Activated T-cell treated with anti-CD3 and anti-CD28 coated beads, Interleukin-2, amount 50 U/mL, for 48 hours (primary cell): ENCODE results near the gene NUBPL.
"Not testable (repeated sequence)": the region's sequence is repeated elsewhere in the genome, so short reads cannot be mapped to it uniquely, and the experiment has no call there.

Source experiments
- DNase-seq, 2 experiments: peaks; one replicate each; pipeline ENCODE4 v3.0.0-alpha.2; 2020

NUBPL gene

GRCh38 chr14:31751047-31751446 is 189.8 kb downstream of the NUBPL start:
- DNase-seq = not testable (repeated sequence)

DNA sequence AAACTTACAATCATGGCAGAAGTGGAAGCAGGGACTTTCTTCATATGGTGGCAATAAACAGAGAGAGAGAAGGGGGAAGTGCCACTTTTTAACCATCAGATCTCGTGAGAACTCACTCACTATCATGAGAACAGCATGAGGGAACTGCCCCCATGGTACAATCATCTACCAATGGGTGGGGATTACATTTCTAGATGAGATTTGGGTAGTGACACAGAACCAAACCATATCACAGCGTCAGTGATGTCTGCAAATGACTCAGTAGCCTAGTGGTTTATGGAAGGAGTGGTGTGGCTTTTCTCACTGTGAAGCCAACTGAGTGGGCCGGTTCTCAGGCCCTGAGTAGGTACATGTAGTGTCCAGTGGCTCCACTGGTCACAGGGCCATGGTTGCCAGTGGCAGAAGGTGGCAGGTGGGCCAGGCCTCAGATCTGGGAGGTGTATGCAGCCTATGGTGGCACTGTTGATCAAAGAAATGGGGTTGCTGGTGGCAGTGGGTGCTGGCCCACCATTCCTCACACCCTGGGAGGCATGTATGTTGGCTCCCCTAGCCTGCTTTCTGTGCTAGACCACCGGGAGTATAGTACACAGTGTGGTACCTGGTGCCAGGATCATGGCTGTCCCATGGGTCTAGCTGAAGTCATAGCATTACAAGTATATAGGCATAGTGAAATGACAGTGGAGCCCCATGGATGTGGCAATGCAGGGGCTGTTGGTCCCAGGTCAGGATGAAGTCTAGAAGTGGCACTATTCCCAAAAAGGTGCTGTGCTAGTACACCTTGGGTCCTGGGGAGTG is 191.9 kb downstream of the NUBPL start:
- DNase-seq = no peak

- DNase-seq = no peak
These were observed 197.7 kb downstream of the NUBPL start for GRCh38 chr14:31758941-31759340.

GRCh38 chr14:31760277-31760676 is 199.1 kb downstream of the NUBPL start:
- DNase-seq = no peak

DNA sequence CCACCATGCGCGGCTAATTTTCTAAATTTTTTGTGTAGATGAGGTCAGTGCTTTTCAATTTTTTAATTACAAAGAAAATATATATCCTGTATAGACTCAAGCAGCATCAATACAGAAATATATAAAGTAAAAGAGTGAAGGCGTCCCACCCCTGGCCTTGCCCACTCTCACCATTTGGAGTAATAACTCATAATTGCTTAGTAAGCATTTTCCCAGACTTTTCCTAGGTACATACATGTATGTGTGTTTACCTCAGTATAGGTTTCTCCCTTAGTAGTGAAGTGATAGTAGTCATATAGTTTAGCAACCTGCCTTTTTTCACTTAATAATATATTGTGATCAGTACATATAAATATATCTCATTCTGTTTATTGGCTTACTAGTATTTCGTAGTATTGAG is 200.1 kb downstream of the NUBPL start:
- DNase-seq = no peak

DNA sequence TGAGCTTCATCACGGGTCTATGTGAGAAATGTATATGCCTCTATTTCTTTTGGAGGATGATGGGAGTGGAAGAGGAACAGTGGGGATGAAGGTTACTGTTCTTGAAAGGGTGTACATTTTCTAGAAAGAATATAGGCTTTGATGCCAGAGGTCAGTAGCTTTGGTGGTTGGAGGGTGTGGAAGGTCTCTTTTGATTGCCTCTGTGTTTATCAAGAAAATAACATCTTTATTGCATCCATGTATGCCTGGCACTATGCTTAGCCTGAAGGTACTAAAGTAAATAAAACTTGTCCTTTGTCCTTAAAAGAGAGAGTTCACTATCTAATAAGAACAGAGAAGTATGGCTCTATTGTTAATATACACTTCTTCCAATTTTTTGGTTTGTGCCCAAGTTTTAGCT is 201.8 kb downstream of the NUBPL start:
- DNase-seq = no peak

GRCh38 chr14:31766315-31766892 is 205.2 kb downstream of the NUBPL start:
- DNase-seq = no peak

DNA sequence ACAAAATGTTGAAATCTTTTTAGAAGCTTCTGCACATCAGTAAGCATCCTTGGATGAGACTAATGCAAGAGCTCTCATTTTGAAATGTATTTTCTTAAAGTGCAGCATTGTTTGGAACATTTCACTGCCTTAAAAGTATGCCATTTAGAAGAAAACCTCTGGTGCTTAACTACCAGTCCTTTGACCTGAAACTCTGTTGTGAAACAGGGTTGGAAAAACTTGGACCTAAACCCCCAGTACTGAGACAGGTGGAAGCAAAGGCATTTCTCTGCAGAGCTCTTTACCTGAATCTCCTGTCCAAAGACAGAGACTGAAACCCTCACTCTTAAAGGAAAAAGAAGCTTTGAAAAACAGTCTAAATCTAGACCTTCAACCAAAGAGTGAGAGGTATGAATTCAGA is 207.2 kb downstream of the NUBPL start:
- no peak for DNase-seq

GRCh38 chr14:31770271-31770670 is 209.1 kb downstream of the NUBPL start:
- DNase-seq = no peak

- no peak for DNase-seq
These were observed 213.4 kb downstream of the NUBPL start for GRCh38 chr14:31774567-31774966.

- no peak for DNase-seq
These were observed 216.1 kb downstream of the NUBPL start for GRCh38 chr14:31777312-31777711.

DNA sequence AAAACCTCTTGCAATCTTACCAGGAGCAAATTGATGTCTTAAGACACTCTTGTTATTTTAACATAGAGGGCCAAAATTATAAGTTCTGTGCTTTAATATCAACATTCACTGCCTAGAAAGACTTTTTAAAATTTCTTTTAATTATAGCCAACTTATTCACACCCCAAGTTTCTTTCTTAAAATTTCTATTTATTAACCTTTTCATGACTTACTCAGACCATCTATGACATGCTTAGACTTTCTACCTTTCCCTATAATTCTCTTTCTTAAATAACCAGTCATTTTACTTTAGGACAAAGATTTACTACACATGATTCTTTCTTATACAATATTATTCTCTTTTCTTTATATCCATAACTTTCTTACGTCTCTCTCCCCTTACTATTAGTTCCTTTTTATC is 220.4 kb downstream of the NUBPL start:
- no peak for DNase-seq

DNA sequence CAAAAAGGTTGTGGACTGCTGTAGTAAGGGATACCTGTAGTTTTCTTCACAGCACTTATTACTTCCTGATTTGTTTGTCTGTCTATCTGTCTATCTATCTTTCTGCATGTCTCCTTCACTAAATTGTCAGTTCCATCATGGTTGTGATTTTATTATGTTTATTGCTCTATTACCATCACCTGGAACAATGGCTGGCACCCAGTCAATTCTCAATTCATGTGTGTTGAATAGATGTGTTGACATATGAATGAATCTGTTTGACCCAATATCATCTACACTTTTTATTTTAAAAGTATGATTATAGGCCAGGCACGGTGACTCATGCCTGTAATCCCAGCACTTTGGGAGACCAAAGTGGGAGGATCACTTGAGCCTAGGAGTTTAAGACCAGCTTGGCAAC is 224.4 kb downstream of the NUBPL start:
- DNase-seq = no peak

DNA sequence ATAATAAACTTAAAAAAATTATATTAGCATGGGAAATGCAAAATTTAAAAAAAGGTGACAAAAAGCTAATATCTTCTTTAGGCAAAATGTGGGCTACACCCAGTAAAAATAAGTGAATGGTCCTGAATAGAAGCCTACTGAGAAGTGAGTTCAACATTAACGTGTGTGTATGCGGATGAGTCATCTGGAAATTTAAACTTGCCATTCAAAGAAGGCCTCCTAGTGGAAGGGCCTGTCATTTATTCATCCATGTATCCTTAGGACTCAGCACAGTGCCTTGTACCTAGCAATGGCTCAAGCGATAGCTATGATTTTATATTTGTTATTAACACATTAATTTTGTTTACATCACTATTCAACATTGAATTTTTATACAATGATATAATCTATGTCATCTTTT is 226.2 kb downstream of the NUBPL start:
- DNase-seq = no peak

DNA sequence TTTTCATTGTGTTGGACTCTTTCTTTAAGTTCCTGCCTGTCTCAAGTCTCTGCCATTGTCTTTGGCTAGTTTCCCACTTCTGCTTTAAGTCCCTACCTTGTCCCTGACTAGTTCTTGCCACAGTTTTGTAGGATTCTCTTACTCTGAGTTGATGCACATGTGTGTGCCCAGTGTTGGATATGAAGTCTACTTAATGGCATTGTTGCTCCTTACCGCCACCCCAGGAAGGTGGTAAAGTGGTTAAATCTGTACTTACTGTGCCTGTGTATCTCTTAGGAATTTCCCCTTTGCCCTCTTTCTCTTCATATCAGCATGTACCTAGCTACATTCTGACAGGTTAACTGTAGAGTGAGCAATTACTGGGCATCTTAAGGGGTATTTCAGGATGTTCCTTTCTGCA is 227.1 kb downstream of the NUBPL start:
- DNase-seq = no peak

- no peak for DNase-seq
These were observed 231.5 kb downstream of the NUBPL start for GRCh38 chr14:31792726-31793125.

DNA sequence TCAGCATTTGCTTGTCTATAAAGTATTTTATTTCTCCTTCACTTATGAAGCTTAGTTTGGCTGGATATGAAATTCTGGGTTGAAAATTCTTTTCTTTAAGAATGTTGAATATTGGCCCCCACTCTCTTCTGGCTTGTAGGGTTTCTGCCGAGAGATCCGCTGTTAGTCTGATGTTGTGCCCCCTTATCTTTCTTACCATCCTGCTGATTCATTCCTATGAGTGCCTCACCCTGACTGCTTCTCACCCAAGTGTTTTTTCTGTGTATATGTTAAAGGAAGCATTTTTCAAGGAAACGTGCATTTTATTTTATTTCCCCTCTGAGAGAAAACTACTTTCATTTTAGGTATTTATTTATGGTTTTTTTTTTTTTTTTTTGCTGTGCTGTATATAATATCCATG is 236.7 kb downstream of the NUBPL start:
- not testable (repeated sequence) for DNase-seq

- no peak for DNase-seq
These were observed 241.6 kb downstream of the NUBPL start for GRCh38 chr14:31802838-31803237.

DNA sequence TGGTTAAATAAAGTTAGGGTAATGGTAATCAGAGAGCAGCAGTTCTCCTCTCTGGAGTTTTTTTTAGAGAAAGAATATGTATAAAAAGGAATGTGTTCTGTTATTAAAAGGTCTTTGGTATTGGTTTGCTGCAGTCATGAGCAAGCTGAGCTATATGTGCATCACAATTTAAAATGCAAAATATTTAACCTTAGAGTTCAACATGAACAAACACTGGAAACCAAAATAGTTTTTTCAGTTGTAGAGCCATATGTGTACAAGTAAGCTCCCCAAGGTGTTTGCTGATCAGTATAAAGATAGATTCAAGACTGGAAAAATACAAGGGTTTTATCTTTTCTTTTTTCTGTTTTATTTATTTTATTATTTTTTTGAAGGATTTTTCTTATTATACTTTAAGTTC is 245.0 kb downstream of the NUBPL start:
- DNase-seq = no peak

GRCh38 chr14:31811693-31812628 is 250.8 kb downstream of the NUBPL start:
- not testable (repeated sequence) for DNase-seq

DNA sequence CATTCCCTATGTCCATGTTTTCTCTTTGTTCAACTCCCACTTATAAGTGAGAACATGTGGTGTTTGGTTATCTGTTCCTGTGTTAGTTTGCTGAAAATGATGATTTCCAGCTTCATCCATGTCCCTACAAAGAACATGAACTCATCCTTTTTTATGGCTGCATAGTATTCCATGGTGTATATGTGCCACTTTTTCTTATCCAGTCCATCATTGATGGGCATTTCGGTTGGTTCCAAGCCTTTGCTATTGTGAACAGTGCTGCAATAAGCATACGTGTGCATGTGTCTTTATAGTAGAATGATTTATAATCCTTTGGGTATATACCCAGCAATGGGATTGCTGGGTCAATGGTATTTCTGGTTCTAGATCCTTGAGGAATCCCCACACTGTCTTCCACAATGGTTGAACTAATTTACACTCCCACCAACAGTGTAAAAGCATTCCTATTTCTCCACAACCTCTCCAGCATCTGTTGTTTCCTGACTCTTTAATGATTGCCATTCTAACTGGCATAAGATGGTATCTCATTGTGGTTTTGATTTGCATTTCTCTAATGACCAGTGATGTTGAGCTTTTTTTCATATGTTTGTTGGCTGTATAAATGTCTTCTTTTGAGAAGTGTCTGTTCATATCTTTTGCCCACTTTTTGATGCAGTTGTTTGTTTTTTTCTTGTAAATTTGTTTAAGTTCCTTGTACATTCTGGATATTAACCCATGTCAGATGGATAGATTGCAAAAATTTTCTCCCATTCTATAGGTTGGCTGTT is 252.7 kb downstream of the NUBPL start:
- not testable (repeated sequence) for DNase-seq

GRCh38 chr14:31819281-31819680 is 258.1 kb downstream of the NUBPL start:
- no peak for DNase-seq

DNA sequence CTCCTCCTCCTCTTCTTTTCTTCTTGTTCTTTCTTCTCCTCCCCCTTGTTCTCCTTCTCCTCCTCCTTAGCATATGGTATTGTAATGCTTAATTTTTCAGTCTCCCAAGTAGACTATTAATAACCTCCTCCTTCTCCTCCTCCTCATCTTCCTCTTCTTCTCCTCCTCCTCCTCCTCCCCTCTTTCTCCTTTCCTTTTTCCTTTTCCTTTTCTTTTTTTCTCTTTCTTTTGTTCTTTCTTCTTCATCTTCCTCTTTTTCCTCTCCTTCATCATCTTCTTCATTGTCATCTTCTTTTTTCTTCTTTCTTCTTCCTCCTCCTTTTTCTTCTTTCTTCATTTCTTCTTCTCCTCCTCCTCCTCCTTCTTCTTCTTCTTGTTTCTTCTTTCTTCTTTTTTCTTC is 264.3 kb downstream of the NUBPL start:
- DNase-seq = no peak
